Mesenchymal stem cell (in vitro differentiated cells and primary cell): ENCODE measurements around the gene OR8B2.

Experiments
- DNase-seq: peaks from one replicate; pipeline ENCODE4 v3.0.0-alpha.2; 2013
- H2AFZ ChIP-seq: one replicate; pipeline ENCODE4 v1.6.1; 2013; ENCODE audit warnings: low read depth, mild to moderate bottlenecking, control low read depth, inconsistent platforms, low read length, moderate library complexity
- H2AK5ac ChIP-seq: 2 replicates; pipeline ENCODE4 v1.6.1; 2013; ENCODE audit warnings: low read length, moderate library complexity, mild to moderate bottlenecking, inconsistent platforms; ENCODE audit not compliant: severe bottlenecking
- H2BK120ac ChIP-seq: one replicate; pipeline ENCODE4 v1.6.1; 2013; ENCODE audit warnings: low read depth, mild to moderate bottlenecking, inconsistent platforms, low read length, moderate library complexity
- H2BK12ac ChIP-seq, 2 experiments: one replicate each; pipeline ENCODE4 v1.6.1; 2013; ENCODE audit warnings: inconsistent platforms in 2 of 2, low read length in 2 of 2, mild to moderate bottlenecking in 2 of 2, moderate library complexity in 2 of 2, control low read depth in 1 of 2
- H2BK15ac ChIP-seq: one replicate; pipeline ENCODE4 v1.6.1; 2013; ENCODE audit warnings: mild to moderate bottlenecking, low read depth, inconsistent platforms; ENCODE audit not compliant: poor library complexity, severe bottlenecking
- H2BK5ac ChIP-seq: 2 replicates; pipeline ENCODE4 v1.6.1; 2013; ENCODE audit warnings: low read depth, mild to moderate bottlenecking, low read length, control low read depth, inconsistent platforms; ENCODE audit not compliant: poor library complexity, severe bottlenecking
- H3K14ac ChIP-seq, 2 experiments: one replicate each; pipeline ENCODE4 v1.6.1; 2013; ENCODE audit warnings: inconsistent platforms in 2 of 2, low read length in 2 of 2, control low read depth in 1 of 2, mild to moderate bottlenecking in 1 of 2, moderate library complexity in 1 of 2
- H3K18ac ChIP-seq, 2 experiments: one replicate each; pipeline ENCODE4 v1.6.1; 2013; ENCODE audit warnings: inconsistent platforms in 2 of 2, low read length in 2 of 2, control low read depth in 1 of 2, low read depth in 1 of 2, mild to moderate bottlenecking in 1 of 2
- H3K23ac ChIP-seq, 2 experiments: one replicate each; pipeline ENCODE4 v1.6.1; 2013; ENCODE audit warnings: inconsistent platforms in 2 of 2, low read length in 2 of 2, mild to moderate bottlenecking in 2 of 2, moderate library complexity in 2 of 2, control low read depth in 1 of 2
- H3K27ac ChIP-seq: 2 replicates; pipeline ENCODE4 v1.5.1; 2013; ENCODE audit warnings: mild to moderate bottlenecking, moderate library complexity, low read length, control low read depth, inconsistent platforms; ENCODE audit not compliant: poor library complexity, severe bottlenecking
- H3K27me3 ChIP-seq, 2 experiments: 2 replicates each; pipeline versions ENCODE4 v1.6.1 to v1.7.0; 2013; ENCODE audit warnings: low read length in 2 of 2, mild to moderate bottlenecking in 2 of 2, moderate library complexity in 2 of 2, control low read depth in 1 of 2, inconsistent platforms in 1 of 2; ENCODE audit not compliant: control insufficient read depth in 1 of 2, insufficient read depth in 1 of 2
- H3K36me3 ChIP-seq, 2 experiments: 2 replicates each; pipeline versions ENCODE4 v1.6.1 to v1.7.0; 2013; ENCODE audit warnings: low read length in 2 of 2, control low read depth in 1 of 2, inconsistent platforms in 1 of 2, low read depth in 1 of 2, mild to moderate bottlenecking in 1 of 2; ENCODE audit not compliant: insufficient read depth in 2 of 2, control insufficient read depth in 1 of 2
- H3K4ac ChIP-seq, 2 experiments: one replicate each; pipeline ENCODE4 v1.6.1; 2013; ENCODE audit warnings: inconsistent platforms in 2 of 2, low read length in 2 of 2, mild to moderate bottlenecking in 2 of 2, moderate library complexity in 2 of 2, control low read depth in 1 of 2, low read depth in 1 of 2
- H3K4me1 ChIP-seq: 2 replicates; pipeline ENCODE4 v1.6.1; 2013; ENCODE audit warnings: low read depth, low read length, control low read depth; ENCODE audit not compliant: control insufficient read depth, insufficient read depth
- H3K4me2 ChIP-seq: 2 replicates; pipeline ENCODE4 v1.6.1; 2013; ENCODE audit warnings: low read length, mild to moderate bottlenecking, inconsistent platforms; ENCODE audit not compliant: poor library complexity, severe bottlenecking
- H3K4me3 ChIP-seq, 2 experiments: 2 replicates each; pipeline versions ENCODE4 v1.5.1 to v1.7.0; 2013; ENCODE audit warnings: low read length in 2 of 2, mild to moderate bottlenecking in 2 of 2, control low read depth in 1 of 2, low read depth in 1 of 2; ENCODE audit not compliant: insufficient read depth in 1 of 2
- H3K79me1 ChIP-seq: replicated peaks from 2 replicates; pipeline ENCODE4 v1.6.1; 2013; ENCODE audit warnings: mild to moderate bottlenecking, control low read depth, low read length, inconsistent platforms; ENCODE audit not compliant: poor library complexity, severe bottlenecking
- H3K9ac ChIP-seq: 2 replicates; pipeline ENCODE4 v1.7.0; 2013; ENCODE audit warnings: mild to moderate bottlenecking, low read length, moderate library complexity
- H3K9me3 ChIP-seq: 2 replicates; pipeline ENCODE4 v1.7.0; 2013; ENCODE audit warnings: mild to moderate bottlenecking, low read length; ENCODE audit not compliant: control insufficient read depth
- H4K8ac ChIP-seq: one replicate; pipeline ENCODE4 v1.6.1; 2013; ENCODE audit warnings: inconsistent platforms, mild to moderate bottlenecking, low read length, moderate library complexity
- H4K91ac ChIP-seq: one replicate; pipeline ENCODE4 v1.6.1; 2013; ENCODE audit warnings: mild to moderate bottlenecking, low read length, inconsistent platforms
- WGBS: methylation state at CpG from one replicate; pipeline ENCODE4 v1.1.7; 2013; ENCODE audit warnings: mixed read lengths; 5-methylcytosine and 5-hydroxymethylcytosine counted together

Gene OR8B2

DNA sequence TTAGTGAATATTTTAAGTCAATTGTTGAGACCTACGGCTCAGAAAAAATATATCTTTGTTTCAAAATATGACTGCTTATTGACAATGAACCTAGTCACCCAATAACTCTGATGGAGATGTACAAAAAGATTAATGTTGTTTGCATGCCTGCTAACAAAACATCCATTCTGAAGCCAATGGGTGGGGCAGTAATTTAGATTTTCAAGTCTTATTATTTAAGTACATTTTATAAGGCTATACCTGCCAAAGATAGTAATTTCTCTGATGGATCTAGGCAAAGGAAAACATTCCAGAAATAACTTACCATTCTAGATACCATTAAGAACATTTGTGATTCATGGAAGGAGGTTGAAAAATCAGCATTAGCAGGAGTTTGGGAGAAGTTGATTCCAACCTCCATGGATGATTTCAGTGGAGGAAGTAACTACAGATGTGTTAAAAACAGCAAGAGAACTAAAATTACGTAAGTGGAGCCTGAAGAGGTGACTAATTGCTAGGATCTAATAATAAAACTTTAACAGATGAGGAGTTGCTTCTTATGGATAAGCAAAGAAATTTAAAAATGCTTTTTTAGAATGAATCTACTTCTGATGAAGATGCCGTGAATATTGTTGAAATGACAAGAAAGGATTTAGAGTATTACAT is 37.9 kb downstream of the OR8B2 start:
- no peak overlapping the region for H4K8ac ChIP-seq
- H3K9ac ChIP-seq = no peak overlapping the region
- H2BK120ac ChIP-seq = no peak overlapping the region
- H3K79me1 ChIP-seq = no peaks in the 10 kb centered on the region
- no peaks in the 10 kb centered on the region for H3K27me3 ChIP-seq
- no peak overlapping the region for H4K91ac ChIP-seq
- peaks cover 21% of the 10 kb centered on the region for H3K9me3 ChIP-seq
- H2BK5ac ChIP-seq = no peak overlapping the region
- no peaks in the 10 kb centered on the region for H3K4me1 ChIP-seq
- H3K4me2 ChIP-seq = no peak overlapping the region
- H3K4me3 ChIP-seq = no peak overlapping the region
- H3K18ac ChIP-seq = no peak overlapping the region
- no peak overlapping the region for H3K27ac ChIP-seq
- no peak overlapping the region for H3K14ac ChIP-seq
- H2AK5ac ChIP-seq = no peak overlapping the region
- DNase-seq = no peak
- H2AFZ ChIP-seq = no peak overlapping the region
- no peak overlapping the region for H3K23ac ChIP-seq
- no peaks in the 10 kb centered on the region for H3K36me3 ChIP-seq
- H2BK15ac ChIP-seq = no peak overlapping the region
- no peak overlapping the region for H2BK12ac ChIP-seq
- H3K4ac ChIP-seq = no peak overlapping the region
- 93% methylated on average over 2 of the region's 3 CpGs for WGBS

DNA sequence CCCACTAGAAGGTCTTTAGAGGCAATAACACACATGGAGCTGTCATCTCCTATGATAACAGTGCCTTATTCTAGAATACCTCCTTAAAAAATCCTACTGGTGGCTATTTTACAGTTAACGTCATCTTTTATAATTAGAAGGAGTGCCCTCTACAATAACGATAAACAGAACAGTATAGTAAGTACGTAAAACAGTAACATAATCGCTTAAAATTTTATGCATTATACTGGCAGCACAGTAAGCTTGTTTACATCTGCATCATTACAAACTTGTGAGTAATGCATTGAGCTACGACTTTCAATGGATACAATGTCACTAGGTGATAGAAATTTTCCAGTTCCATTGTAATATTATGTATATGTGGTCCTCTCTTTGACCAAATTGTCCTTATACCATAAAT is 40.0 kb downstream of the OR8B2 start:
- Histone ChIP-seq H2BK15ac (no peak overlapping the region), H3K27me3 (no peaks in the 10 kb centered on the region), H3K4me3 (no peak overlapping the region), H3K9ac (no peak overlapping the region), H3K36me3 (no peaks in the 10 kb centered on the region), H3K9me3 (peaks cover 10% of the 10 kb centered on the region), H3K23ac (no peak overlapping the region), H3K27ac (no peak overlapping the region), H3K4me2 (no peak overlapping the region), H3K14ac (no peak overlapping the region), H2BK120ac (no peak overlapping the region), H3K79me1 (no peaks in the 10 kb centered on the region), H4K8ac (no peak overlapping the region), H2BK5ac (no peak overlapping the region), H2BK12ac (no peak overlapping the region), H2AK5ac (no peak overlapping the region), H3K4ac (no peak overlapping the region), H3K18ac (no peak overlapping the region), H3K4me1 (no peaks in the 10 kb centered on the region), H4K91ac (no peak overlapping the region), H2AFZ (no peak overlapping the region)
- peak; percentile 3 for DNase-seq
- 100% methylated on average over 1 of the region's 5 CpGs for WGBS

DNA sequence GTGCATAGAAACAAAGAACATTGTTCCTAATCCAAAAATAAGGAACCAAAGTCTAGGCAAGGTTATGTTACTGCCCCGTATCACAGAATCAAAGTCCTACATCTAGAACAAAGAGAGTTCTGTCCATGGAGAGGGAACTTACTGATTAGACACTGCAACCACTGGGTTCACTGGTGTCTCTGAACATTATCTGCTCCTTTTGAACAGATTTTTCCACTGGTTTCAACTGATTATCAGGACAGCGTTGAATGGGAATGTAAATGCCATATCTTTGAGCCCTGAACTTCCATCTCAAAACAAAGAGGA is 44.2 kb downstream of the OR8B2 start:
- H2AK5ac ChIP-seq = no peak overlapping the region
- H3K4me2 ChIP-seq = no peak overlapping the region
- H2AFZ ChIP-seq = no peak overlapping the region
- no peak overlapping the region for H3K14ac ChIP-seq
- WGBS = 83% methylated on average over 2 of the region's 2 CpGs
- no peak overlapping the region for H3K9ac ChIP-seq
- H2BK5ac ChIP-seq = no peak overlapping the region
- no peak overlapping the region for H2BK12ac ChIP-seq
- H3K79me1 ChIP-seq = no peaks in the 10 kb centered on the region
- no peak for DNase-seq
- H3K4me1 ChIP-seq = no peaks in the 10 kb centered on the region
- H4K91ac ChIP-seq = no peak overlapping the region
- no peaks in the 10 kb centered on the region for H3K36me3 ChIP-seq
- no peak overlapping the region for H3K18ac ChIP-seq
- H3K27me3 ChIP-seq = no peaks in the 10 kb centered on the region
- no peak overlapping the region for H4K8ac ChIP-seq
- H3K4ac ChIP-seq = no peak overlapping the region
- H2BK15ac ChIP-seq = no peak overlapping the region
- no peak overlapping the region for H2BK120ac ChIP-seq
- H3K23ac ChIP-seq = no peak overlapping the region
- no peak overlapping the region for H3K4me3 ChIP-seq
- H3K9me3 ChIP-seq = peaks cover 2% of the 10 kb centered on the region
- no peak overlapping the region for H3K27ac ChIP-seq

DNA sequence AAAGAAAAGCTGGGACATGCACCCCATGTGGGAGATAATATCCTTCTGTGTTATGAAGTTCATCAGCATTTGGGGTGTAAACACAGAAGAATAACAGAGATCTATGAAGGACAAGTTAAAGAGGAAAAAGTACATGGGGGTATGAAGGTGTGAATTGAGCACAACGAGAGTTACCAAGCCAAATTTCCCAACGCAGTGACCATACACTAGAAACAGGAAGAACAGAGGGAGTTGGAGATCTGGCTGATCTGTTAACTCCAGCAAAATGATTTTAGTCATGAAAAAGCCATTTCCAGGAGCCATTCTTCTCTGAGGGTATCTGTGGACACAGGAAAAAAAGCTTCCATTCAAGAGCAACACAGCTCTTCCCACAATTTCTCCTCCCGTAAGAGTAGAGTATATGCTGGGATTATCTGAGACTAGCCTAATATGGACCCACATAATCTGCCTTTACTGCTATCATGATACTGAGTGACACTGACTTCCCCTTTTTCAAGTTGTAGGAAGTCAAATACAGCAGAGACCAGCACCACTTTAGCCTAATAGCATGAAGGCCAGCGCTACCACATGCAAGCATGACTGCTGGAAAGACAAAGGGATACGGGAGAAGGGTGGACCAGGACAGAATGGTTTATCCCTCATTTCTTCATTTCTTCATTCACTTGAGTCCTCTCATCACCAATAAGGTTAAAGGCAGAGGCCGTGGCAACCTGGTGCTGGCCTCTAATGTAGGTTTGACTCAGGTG is 44.7 kb downstream of the OR8B2 start:
- H3K36me3 ChIP-seq = no peaks in the 10 kb centered on the region
- H3K4ac ChIP-seq = no peak overlapping the region
- peaks cover 2% of the 10 kb centered on the region for H3K9me3 ChIP-seq
- H3K14ac ChIP-seq = no peak overlapping the region
- no peak overlapping the region for H3K4me3 ChIP-seq
- no peak overlapping the region for H2BK15ac ChIP-seq
- no peak for DNase-seq
- H3K27ac ChIP-seq = no peak overlapping the region
- no peak overlapping the region for H4K91ac ChIP-seq
- H3K18ac ChIP-seq = no peak overlapping the region
- no peak overlapping the region for H2AK5ac ChIP-seq
- no peaks in the 10 kb centered on the region for H3K27me3 ChIP-seq
- no peak overlapping the region for H3K4me2 ChIP-seq
- H3K79me1 ChIP-seq = no peaks in the 10 kb centered on the region
- H4K8ac ChIP-seq = no peak overlapping the region
- no peak overlapping the region for H2BK120ac ChIP-seq
- no peak overlapping the region for H2AFZ ChIP-seq
- H3K4me1 ChIP-seq = no peaks in the 10 kb centered on the region
- no peak overlapping the region for H2BK5ac ChIP-seq
- H3K9ac ChIP-seq = no peak overlapping the region
- H3K23ac ChIP-seq = no peak overlapping the region
- 80% methylated on average over 4 of the region's 6 CpGs for WGBS
- H2BK12ac ChIP-seq = no peak overlapping the region
